MM.1S (cell line): Measurements from ENCODE around the gene ATP13A5.

Experiments used
- CTCF ChIP-seq: fragments of 300-600 bp; sonication (generic); IDR thresholded peaks from 2 replicates; pipeline ENCODE4 v1.5.1; 2016; ENCODE audit warnings: antibody characterized with exemption, low read length, mixed read lengths
- EZH2 ChIP-seq: fragments of 300-600 bp; sonication (generic); optimal IDR thresholded peaks from 2 replicates; pipeline ENCODE3; 2017; ENCODE audit warnings: low read depth, mild to moderate bottlenecking, antibody characterized with exemption, low read length, mixed read lengths
- EZH2phosphoT487 ChIP-seq: fragments of 300-600 bp; sonication (generic); IDR thresholded peaks from 2 replicates; pipeline ENCODE4 v1.6.1; 2018; ENCODE audit warnings: antibody characterized with exemption, low read length

GRCh38 chr3:193348686-193349085 lies 29.9 kb downstream of the ATP13A5 start:
- TF ChIP-seq EZH2, result no peak
- no peak for TF ChIP-seq CTCF
- no peak for TF ChIP-seq EZH2phosphoT487
